IMR-90 (cell line): ENCODE measurements around the gene KRTAP5-4. TPM values are rescaled to one million over a fixed set of nuclear protein-coding genes. Genes with fewer than 3 reads are reported as not detected.

ENCODE experiments used
- ATAC-seq: fragments of 200-7000 bp; cut with Tn5 transposase; 2 replicates; pipeline ENCODE4 v1.9.1; 2020; ENCODE audit warnings: low read depth, mild to moderate bottlenecking, moderate library complexity
- BruUV-seq: library from RNA; stranded (reverse); fragments of 400-500 nt; replicated peaks from 2 replicates; lab custom pipeline; 2021; lab: Mats Ljungman, UMichigan
- CTCF ChIA-PET: fragments of 300-600 bp; formaldehyde crosslinking; extraction: SDS; loops from one replicate; lab custom pipeline; 2021; ENCODE audit warnings: antibody characterized with exemption; lab: Yijun Ruan, JAX
- POLR2A ChIA-PET: fragments of 300-600 bp; sonication (Branson Sonifier 250); formaldehyde crosslinking; loops from one replicate; lab custom pipeline; 2022; ENCODE audit warnings: antibody characterized with exemption; ENCODE audit not compliant: unreplicated experiment; lab: Charles Lee
- DNase-seq: peaks from one replicate; pipeline ENCODE4 v3.0.0; 2013
- H2AFZ ChIP-seq: replicated peaks from 2 replicates; pipeline ENCODE3; 2013; ENCODE audit warnings: low read length, mild to moderate bottlenecking; ENCODE audit not compliant: poor library complexity
- H2AK5ac ChIP-seq: 2 replicates; pipeline ENCODE4 v1.6.1; 2013; ENCODE audit warnings: low read depth, low read length, inconsistent platforms
- H2AK9ac ChIP-seq: replicated peaks from 2 replicates; pipeline ENCODE3; 2013; ENCODE audit warnings: mild to moderate bottlenecking, low read depth, low read length, moderate library complexity; ENCODE audit not compliant: poor library complexity
- H2BK120ac ChIP-seq: 2 replicates; pipeline ENCODE4 v1.6.1; 2013; ENCODE audit warnings: low read depth, low read length, inconsistent platforms
- H2BK15ac ChIP-seq: 3 replicates; pipeline ENCODE4 v1.6.1; 2013; ENCODE audit warnings: low read depth, low read length, inconsistent platforms
- H2BK20ac ChIP-seq: 2 replicates; pipeline ENCODE4 v1.6.1; 2013; ENCODE audit warnings: low read depth, mild to moderate bottlenecking, inconsistent platforms, low read length, moderate library complexity
- H2BK5ac ChIP-seq: 2 replicates; pipeline ENCODE4 v1.6.1; 2013; ENCODE audit warnings: mild to moderate bottlenecking, low read depth, low read length, inconsistent platforms; ENCODE audit not compliant: poor library complexity, severe bottlenecking
- H3K14ac ChIP-seq: replicated peaks from 2 replicates; pipeline ENCODE4 v1.6.1; 2013; ENCODE audit warnings: low read depth, low read length, inconsistent platforms
- H3K18ac ChIP-seq: 2 replicates; pipeline ENCODE4 v1.6.1; 2013; ENCODE audit warnings: low read depth, low read length, control low read depth
- H3K23ac ChIP-seq: 2 replicates; pipeline ENCODE4 v1.6.1; 2013; ENCODE audit warnings: low read depth, low read length, inconsistent platforms
- H3K27ac ChIP-seq: 2 replicates; pipeline ENCODE4 v1.5.1; 2013; ENCODE audit warnings: mild to moderate bottlenecking, control low read depth, low read length; ENCODE audit not compliant: insufficient read depth
- H3K27me3 ChIP-seq: 2 replicates; pipeline ENCODE4 v1.6.1; 2013; ENCODE audit warnings: low read length; ENCODE audit not compliant: control insufficient read depth, insufficient read depth
- H3K36me3 ChIP-seq: 2 replicates; pipeline ENCODE4 v1.6.1; 2013; ENCODE audit warnings: low read length, mixed read lengths; ENCODE audit not compliant: control insufficient read depth, insufficient read depth
- H3K4ac ChIP-seq: 2 replicates; pipeline ENCODE4 v1.6.1; 2013; ENCODE audit warnings: low read depth, low read length, inconsistent platforms
- H3K4me1 ChIP-seq: 2 replicates; pipeline ENCODE4 v1.6.1; 2013; ENCODE audit warnings: low read length, mixed read lengths; ENCODE audit not compliant: control insufficient read depth, insufficient read depth
- H3K4me2 ChIP-seq: 2 replicates; pipeline ENCODE4 v1.6.1; 2013; ENCODE audit warnings: low read depth, mild to moderate bottlenecking, control low read depth, low read length, moderate library complexity
- H3K4me3 ChIP-seq: 2 replicates; pipeline ENCODE4 v1.5.1; 2013; ENCODE audit warnings: low read depth, mild to moderate bottlenecking, control low read depth, low read length, moderate library complexity; ENCODE audit not compliant: insufficient read depth
- H3K56ac ChIP-seq: 2 replicates; pipeline ENCODE4 v1.6.1; 2013; ENCODE audit warnings: low read length, inconsistent platforms; ENCODE audit not compliant: insufficient read depth; ENCODE audit errors: extremely low read depth
- H3K79me1 ChIP-seq, 2 experiments: 2 replicates each; pipeline ENCODE4 v1.6.1; 2013; ENCODE audit warnings: low read length in 2 of 2, inconsistent platforms in 1 of 2, low read depth in 1 of 2
- H3K9ac ChIP-seq: 2 replicates; pipeline ENCODE4 v1.6.1; 2013; ENCODE audit warnings: low read depth, low read length, control low read depth
- H3K9me1 ChIP-seq: 2 replicates; pipeline ENCODE4 v1.6.1; 2013; ENCODE audit warnings: low read length, inconsistent platforms; ENCODE audit not compliant: insufficient read depth
- H3K9me3 ChIP-seq: 2 replicates; pipeline ENCODE4 v1.6.1; 2013; ENCODE audit warnings: low read length; ENCODE audit not compliant: control insufficient read depth, insufficient read depth
- H4K20me1 ChIP-seq: 2 replicates; pipeline ENCODE4 v1.6.1; 2013; ENCODE audit warnings: low read length, inconsistent platforms; ENCODE audit not compliant: insufficient read depth
- H4K5ac ChIP-seq: 2 replicates; pipeline ENCODE4 v1.6.1; 2013; ENCODE audit warnings: mild to moderate bottlenecking, low read depth, low read length, control low read depth
- H4K8ac ChIP-seq, 2 experiments: 2 replicates each; pipeline ENCODE4 v1.6.1; 2013; ENCODE audit warnings: low read depth in 2 of 2, low read length in 2 of 2, control low read depth in 1 of 2, inconsistent platforms in 1 of 2
- H4K91ac ChIP-seq: 2 replicates; pipeline ENCODE4 v1.6.1; 2013; ENCODE audit warnings: low read depth, low read length, inconsistent platforms; ENCODE audit not compliant: insufficient read depth
- CEBPB ChIP-seq: IDR thresholded peaks from 2 replicates; pipeline ENCODE4 v1.6.1; 2012; ENCODE audit warnings: low read depth, low read length, improper control_type of control experiment
- CHD1 ChIP-seq: IDR thresholded peaks from 2 replicates; pipeline ENCODE4 v1.6.1; 2012; ENCODE audit warnings: low read depth, low read length, improper control_type of control experiment
- NFE2L2 ChIP-seq: fragments of 150-350 bp; IDR thresholded peaks from 2 replicates; pipeline ENCODE4 v1.6.1; 2016; ENCODE audit warnings: low read depth, mild to moderate bottlenecking, low read length
- RCOR1 ChIP-seq: IDR thresholded peaks from 2 replicates; pipeline ENCODE4 v1.6.1; 2012; ENCODE audit warnings: mild to moderate bottlenecking, low read length, improper control_type of control experiment; ENCODE audit not compliant: insufficient replicate concordance
- WGBS, 2 experiments: methylation state at CpG; one replicate each; pipeline versions ENCODE4 v1.1.5 to v1.1.7; 2013; ENCODE audit warnings: missing lambda C conversion rate in 2 of 2; ENCODE audit not compliant: insufficient read length in 1 of 2; ENCODE audit errors: extremely low coverage in 2 of 2; 5-methylcytosine and 5-hydroxymethylcytosine counted together
- dilution Hi-C: fragments of 300-500 bp; cut with HindIII; formaldehyde crosslinking; loops from one replicate; pipeline ENCODE4 v1.14.3; 2018; ENCODE audit warnings: low sequenced_read_pairs; ENCODE audit not compliant: unreplicated experiment
- in situ Hi-C: fragments of 300-500 bp; cut with MboI; formaldehyde crosslinking; loops from 3 replicates; pipeline ENCODE4 v1.14.3; 2019; ENCODE audit warnings: low sequenced_read_pairs, inconsistent platforms, mixed read lengths
- intact Hi-C: fragments of 100-400 bp; cut with micrococcal nuclease; formaldehyde crosslinking; loops from 2 replicates; pipeline ENCODE4 v1.10.0; 2022
- polyA plus RNA-seq, 3 experiments: library from polyadenylated mRNA; depleted of rRNA; stranded (reverse); fragments of >200 nt; gene quantifications; 2 replicates each; pipeline ENCODE4 v1.2.3, GENCODE V29; 2012; ENCODE audit warnings: low replicate concordance in 1 of 3
- total RNA-seq: library from RNA; depleted of rRNA; stranded (reverse); fragments of >200 nt; gene quantifications from 2 replicates; pipeline ENCODE4 v1.2.3, GENCODE V29; 2012

The KRTAP5-4 gene
- total and polyA plus RNA-seq, 2 of the 4 experiments (the other 2 are of a cell fraction), result not detected

- H4K20me1 ChIP-seq, result no peaks in the 10 kb centered on the region
- intact Hi-C loops, result loop anchor here (2.0 to 5.0 kb wide), 3 partner anchors 41 to 505 kb away; no protein-coding TSS in a partner anchor
- no peak overlapping the region for H3K27ac ChIP-seq
- H3K9me1 ChIP-seq, result no peaks in the 10 kb centered on the region
- H2AFZ ChIP-seq, result no peak overlapping the region
- no TSS peak for BruUV-seq
- H3K9ac ChIP-seq, result no peak overlapping the region
- DNase-seq (no peak), ATAC-seq (no peak)
- H3K56ac ChIP-seq, result no peak overlapping the region
- H4K8ac ChIP-seq, result no peak overlapping the region
- no peak overlapping the region for H3K4ac ChIP-seq
- H3K27me3 ChIP-seq, result peaks cover 48% of the 10 kb centered on the region
- H3K4me1 ChIP-seq, result no peaks in the 10 kb centered on the region; the same call in 1 of the 2 replicates
- no peak overlapping the region for H3K14ac ChIP-seq
- H3K9me3 ChIP-seq, result no peaks in the 10 kb centered on the region
- H2BK20ac ChIP-seq, result no peak overlapping the region
- no peak overlapping the region for H3K4me3 ChIP-seq
- H2BK5ac ChIP-seq, result no peak overlapping the region
- H3K18ac ChIP-seq, result no peak overlapping the region
- in situ Hi-C loops, result no loop called here
- no peak overlapping the region for H4K5ac ChIP-seq
- H2BK15ac ChIP-seq, result no peak overlapping the region
- H3K4me2 ChIP-seq, result no peak overlapping the region
- no peaks in the 10 kb centered on the region for H3K79me1 ChIP-seq
- no peak overlapping the region for H3K23ac ChIP-seq
- H2BK120ac ChIP-seq, result no peak overlapping the region
- no peak overlapping the region for H4K91ac ChIP-seq
- no peaks in the 10 kb centered on the region for H3K36me3 ChIP-seq
- no peak for TF ChIP-seq CHD1
- TF ChIP-seq CEBPB, result no peak
- no peak for TF ChIP-seq NFE2L2
- TF ChIP-seq RCOR1, result no peak
- 72% methylated on average over 10 of the region's 19 CpGs; no CpG with 5 or more reads in 1 of the 2 experiments for WGBS, 2 experiments
- no peak overlapping the region for H2AK9ac ChIP-seq
- ChIA-PET CTCF (interaction anchor here (0.6 to 3.0 kb wide), 12 partner anchors 12 to 504 kb away, joined by 3 to 16 read pairs (median 5); no protein-coding TSS in a partner anchor), POLR2A (no interaction called here)
- H2AK5ac ChIP-seq, result no peak overlapping the region
- dilution Hi-C loops, result no loop called here
These were observed 30.1 kb upstream of the KRTAP5-4 start for GRCh38 chr11:1652026-1652425.
